ENCODE data around the gene ZNF280A. TPM values are rescaled to one million over a fixed set of nuclear protein-coding genes. Genes with fewer than 3 reads are reported as not detected.
"Not testable (repeated sequence)": the region's sequence is repeated elsewhere in the genome, so short reads cannot be mapped to it uniquely, and the experiment has no call there.

Gene ZNF280A
- total and polyA plus RNA-seq, 3 experiments from 2014 or later: not detected

DNA sequence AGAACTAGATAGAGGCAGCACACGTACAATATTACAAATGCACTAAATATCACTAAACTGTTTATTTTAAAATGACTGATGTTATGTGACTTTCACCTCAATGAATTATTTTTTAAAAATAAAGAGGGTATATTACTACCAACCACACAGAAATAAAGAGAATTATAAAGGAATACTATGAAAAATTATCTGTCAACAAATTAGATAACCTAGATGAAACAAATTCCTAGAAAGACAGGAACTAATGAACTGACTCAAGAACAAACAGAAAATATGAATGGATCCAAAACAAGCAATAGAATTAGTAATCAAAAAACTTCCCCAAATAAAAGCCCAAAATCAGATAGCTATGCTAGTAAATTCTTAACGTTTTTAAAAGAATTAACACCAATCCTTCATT is 21.8 kb downstream of the ZNF280A start:
- CTCF ChIA-PET: no interaction called here

DNA sequence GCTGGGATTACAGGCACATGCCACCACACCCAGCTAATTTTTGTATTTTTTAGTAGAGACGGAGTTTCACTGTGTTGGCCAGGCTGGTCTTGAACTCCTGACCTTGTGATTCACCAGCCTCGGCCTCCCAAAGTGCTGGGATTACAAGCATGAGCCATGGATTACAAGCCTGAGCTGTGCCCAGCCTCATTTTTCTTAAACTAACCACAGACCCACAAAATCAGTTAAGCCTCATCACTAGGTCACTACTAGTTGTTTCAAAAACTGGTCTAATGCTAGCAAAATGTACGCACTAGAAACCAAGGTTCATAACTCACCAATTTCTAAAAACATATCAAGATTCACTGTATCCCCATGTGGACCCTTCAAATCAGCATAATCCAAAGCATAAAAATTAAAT is 28.5 kb downstream of the ZNF280A start:
- H3K4me3 ChIP-seq (ENCODE audit: low read length); H3K9me3 ChIP-seq (ENCODE audit: low read length); H3K27ac Mint-ChIP-seq; H3K4me3 Mint-ChIP-seq; H3K36me3 ChIP-seq (ENCODE audit: insufficient read depth, low read length); DNase-seq; H3K27me3 ChIP-seq (ENCODE audit: insufficient read depth, low read length, poor library complexity, severe bottlenecking); CTCF ChIA-PET; H3K27me3 Mint-ChIP-seq; POLR2A ChIA-PET; H3K4me1 Mint-ChIP-seq; H3K9me3 Mint-ChIP-seq; H3K27ac ChIP-seq (ENCODE audit: low read depth, low read length); H3K4me1 ChIP-seq (ENCODE audit: insufficient read depth, low read length): not testable (repeated sequence)
- peaks cover 5 to 58% (median 24%) of the 10 kb centered on the region in 3 donors for H3K36me3 Mint-ChIP-seq

More for the DNA sequence above, 21.8 kb downstream of the ZNF280A start:
- Histone ChIP-seq H3K9me3 (ENCODE audit: low read length) (no peaks in the 10 kb centered on the region), H3K4me1 (ENCODE audit: insufficient read depth, low read length) (no peaks in the 10 kb centered on the region), H3K27me3 (ENCODE audit: insufficient read depth, low read length, poor library complexity, severe bottlenecking) (no peaks in the 10 kb centered on the region), H3K27ac (ENCODE audit: low read depth, low read length) (no peak overlapping the region), H3K36me3 (ENCODE audit: insufficient read depth, low read length) (peaks cover 6% of the 10 kb centered on the region), H3K4me3 (ENCODE audit: low read length) (no peak overlapping the region)
- DNase-seq: no peak
- Mint-ChIP-seq H3K4me3 (no peak overlapping the region), H3K27ac (no peak overlapping the region), H3K27me3 (no peaks in the 10 kb centered on the region), H3K4me1 (peaks cover 2 to 4% (median 3%) of the 10 kb centered on the region in 3 donors), H3K9me3 (no peaks in the 10 kb centered on the region), H3K36me3 (peaks cover 0 to 44% (median 8%) of the 10 kb centered on the region in 3 donors)
- POLR2A ChIA-PET: interaction anchor here (0.6 kb wide), 1 partner anchor 23 kb away, joined by 4 read pairs; no protein-coding TSS in a partner anchor

DNA sequence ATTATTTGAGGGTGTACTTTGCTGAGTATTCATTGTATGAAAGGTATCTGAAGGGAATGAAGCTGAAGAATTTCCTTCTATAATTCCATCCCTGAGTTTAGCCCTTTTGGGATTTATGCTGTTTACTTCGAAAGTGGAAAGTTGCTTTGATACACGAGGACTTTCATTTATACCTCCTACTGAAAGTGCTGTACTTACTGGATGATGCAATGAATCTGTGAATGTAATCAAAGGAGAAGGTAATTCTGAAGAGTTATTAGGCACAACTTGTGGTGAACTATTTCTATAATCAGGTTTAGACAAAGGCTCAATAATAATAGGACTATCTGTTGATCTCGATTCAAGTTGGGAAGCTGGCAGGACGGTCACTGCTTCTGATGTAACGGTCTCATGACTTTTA is 31.3 kb downstream of the ZNF280A start:
- H3K36me3 ChIP-seq (ENCODE audit: insufficient read depth, low read length): peaks cover 7% of the 10 kb centered on the region
- Mint-ChIP-seq H3K4me1 (no peaks in the 10 kb centered on the region), H3K27ac (peak overlapping the region in 1 of 8 donors; percentile 56), H3K4me3 (no peak overlapping the region), H3K27me3 (no peaks in the 10 kb centered on the region), H3K9me3 (no peaks in the 10 kb centered on the region), H3K36me3 (peaks cover 5 to 52% (median 24%) of the 10 kb centered on the region in 3 donors)
- H3K27me3 ChIP-seq (ENCODE audit: insufficient read depth, low read length, poor library complexity, severe bottlenecking): no peaks in the 10 kb centered on the region
- H3K27ac ChIP-seq (ENCODE audit: low read depth, low read length): no peak overlapping the region
- CTCF ChIA-PET: interaction anchor here (1.6 kb wide), 1 partner anchor 20 kb away, joined by 4 read pairs; the partner anchor contains the start of gene ZNF280B
- POLR2A ChIA-PET: no interaction called here
- no peaks in the 10 kb centered on the region for H3K9me3 ChIP-seq (ENCODE audit: low read length)
- no peak for DNase-seq
- H3K4me3 ChIP-seq (ENCODE audit: low read length): no peak overlapping the region
- H3K4me1 ChIP-seq (ENCODE audit: insufficient read depth, low read length): no peaks in the 10 kb centered on the region

GRCh38 chr22:22487869-22488597 is 32.0 kb downstream of the ZNF280A start:
- no peaks in the 10 kb centered on the region for H3K27me3 Mint-ChIP-seq
- Histone ChIP-seq H3K4me1 (ENCODE audit: insufficient read depth, low read length) (no peaks in the 10 kb centered on the region), H3K27ac (ENCODE audit: low read depth, low read length) (no peak overlapping the region), H3K4me3 (ENCODE audit: low read length) (no peak overlapping the region), H3K27me3 (ENCODE audit: insufficient read depth, low read length, poor library complexity, severe bottlenecking) (no peaks in the 10 kb centered on the region), H3K36me3 (ENCODE audit: insufficient read depth, low read length) (peaks cover 7% of the 10 kb centered on the region), H3K9me3 (ENCODE audit: low read length) (no peaks in the 10 kb centered on the region)
- no peaks in the 10 kb centered on the region for H3K4me1 Mint-ChIP-seq
- ChIA-PET CTCF (no interaction called here), POLR2A (no interaction called here)
- H3K9me3 Mint-ChIP-seq: no peaks in the 10 kb centered on the region
- no peak overlapping the region for H3K4me3 Mint-ChIP-seq
- H3K27ac Mint-ChIP-seq: no peak overlapping the region
- DNase-seq: no peak
- H3K36me3 Mint-ChIP-seq: peaks cover 5 to 45% (median 20%) of the 10 kb centered on the region in 3 donors

- Histone ChIP-seq H3K9me3 (ENCODE audit: low read length) (no peaks in the 10 kb centered on the region), H3K27me3 (ENCODE audit: insufficient read depth, low read length, poor library complexity, severe bottlenecking) (no peaks in the 10 kb centered on the region), H3K4me3 (ENCODE audit: low read length) (no peak overlapping the region), H3K4me1 (ENCODE audit: insufficient read depth, low read length) (no peaks in the 10 kb centered on the region), H3K36me3 (ENCODE audit: insufficient read depth, low read length) (peaks cover 7% of the 10 kb centered on the region), H3K27ac (ENCODE audit: low read depth, low read length) (no peak overlapping the region)
- peaks cover 5 to 40% (median 20%) of the 10 kb centered on the region in 3 donors for H3K36me3 Mint-ChIP-seq
- H3K4me1 Mint-ChIP-seq: no peaks in the 10 kb centered on the region
- POLR2A ChIA-PET: no interaction called here
- no peaks in the 10 kb centered on the region for H3K27me3 Mint-ChIP-seq
- no peak overlapping the region for H3K4me3 Mint-ChIP-seq
- H3K9me3 Mint-ChIP-seq: no peaks in the 10 kb centered on the region
- DNase-seq: no peak
- CTCF ChIA-PET: no interaction called here
- H3K27ac Mint-ChIP-seq: no peak overlapping the region
These were observed 33.0 kb downstream of the ZNF280A start for GRCh38 chr22:22487059-22487458.

DNA sequence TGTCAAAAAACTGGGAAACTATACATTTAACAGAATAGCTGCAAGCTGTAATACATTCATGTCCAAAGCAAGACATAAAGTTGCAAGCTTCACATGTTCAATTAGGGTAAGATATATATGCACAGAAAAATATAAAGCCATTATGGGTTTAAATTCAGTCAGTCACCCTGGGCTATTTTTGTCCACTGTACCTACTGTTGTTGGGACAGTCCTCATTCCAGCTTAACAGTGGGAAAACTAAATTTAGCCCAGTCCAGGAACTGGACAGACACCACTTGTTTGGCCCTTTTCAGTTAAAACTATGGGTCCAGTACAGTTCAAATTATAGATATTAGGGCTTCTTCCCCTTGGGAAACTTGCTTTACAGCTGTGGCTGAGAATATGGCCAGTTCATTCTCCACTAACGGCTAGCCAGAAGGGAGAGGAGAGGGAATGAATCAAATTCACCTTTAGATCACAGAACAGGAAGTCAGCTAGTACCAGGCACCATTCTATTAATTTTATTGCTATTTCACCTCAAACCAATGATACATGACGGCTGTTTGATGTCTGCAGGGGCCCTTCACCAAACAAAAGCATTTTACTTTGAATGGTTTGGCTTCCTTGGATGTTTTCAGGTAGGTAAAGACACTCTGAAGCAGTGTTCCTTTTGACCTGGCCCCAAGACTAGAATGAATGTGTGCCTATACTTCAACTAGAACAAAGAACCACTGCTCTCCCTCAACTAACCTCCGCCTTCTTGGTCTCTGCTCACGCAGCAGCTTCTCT is 33.8 kb downstream of the ZNF280A start:
- DNase-seq: no peak
- Mint-ChIP-seq H3K27me3 (no peaks in the 10 kb centered on the region), H3K9me3 (no peaks in the 10 kb centered on the region), H3K4me1 (no peaks in the 10 kb centered on the region), H3K4me3 (no peak overlapping the region), H3K36me3 (peaks cover 5 to 35% (median 20%) of the 10 kb centered on the region in 3 donors), H3K27ac (peak overlapping the region in 1 of 8 donors; percentile 31)
- H3K9me3 ChIP-seq (ENCODE audit: low read length): no peaks in the 10 kb centered on the region
- H3K36me3 ChIP-seq (ENCODE audit: insufficient read depth, low read length): peaks cover 7% of the 10 kb centered on the region
- no peaks in the 10 kb centered on the region for H3K4me1 ChIP-seq (ENCODE audit: insufficient read depth, low read length)
- no peaks in the 10 kb centered on the region for H3K27me3 ChIP-seq (ENCODE audit: insufficient read depth, low read length, poor library complexity, severe bottlenecking)
- H3K4me3 ChIP-seq (ENCODE audit: low read length): no peak overlapping the region
- no peak overlapping the region for H3K27ac ChIP-seq (ENCODE audit: low read depth, low read length)
- ChIA-PET CTCF (no interaction called here), POLR2A (no interaction called here)

DNA sequence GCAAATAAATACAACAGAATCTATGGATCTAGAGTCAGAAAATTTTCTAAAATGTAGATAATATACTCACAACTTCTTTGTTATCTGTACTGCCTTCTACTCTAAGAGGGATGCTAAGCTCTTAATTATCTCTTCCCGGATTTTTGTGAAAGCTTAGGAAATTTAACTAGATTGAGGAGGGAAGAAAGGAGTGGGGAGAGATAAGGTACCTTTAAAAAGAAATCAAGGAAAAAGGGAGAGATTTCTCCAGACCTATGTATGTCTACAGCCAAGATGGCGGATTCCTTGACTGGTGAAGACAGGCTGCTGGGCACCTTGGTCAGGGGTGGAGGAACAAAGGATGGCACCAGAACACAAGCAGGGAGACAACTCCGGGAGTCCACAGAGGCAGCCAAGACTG is 34.5 kb downstream of the ZNF280A start:
- Histone ChIP-seq H3K4me1 (ENCODE audit: insufficient read depth, low read length) (no peaks in the 10 kb centered on the region), H3K4me3 (ENCODE audit: low read length) (no peak overlapping the region), H3K9me3 (ENCODE audit: low read length) (no peaks in the 10 kb centered on the region), H3K36me3 (ENCODE audit: insufficient read depth, low read length) (peaks cover 7% of the 10 kb centered on the region), H3K27ac (ENCODE audit: low read depth, low read length) (no peak overlapping the region), H3K27me3 (ENCODE audit: insufficient read depth, low read length, poor library complexity, severe bottlenecking) (no peaks in the 10 kb centered on the region)
- Mint-ChIP-seq H3K9me3 (no peaks in the 10 kb centered on the region), H3K4me3 (no peak overlapping the region), H3K36me3 (peaks cover 5 to 30% (median 18%) of the 10 kb centered on the region in 3 donors), H3K27ac (no peak overlapping the region), H3K4me1 (no peaks in the 10 kb centered on the region), H3K27me3 (no peaks in the 10 kb centered on the region)
- no peak for DNase-seq
- ChIA-PET POLR2A (no interaction called here), CTCF (no interaction called here)

DNA sequence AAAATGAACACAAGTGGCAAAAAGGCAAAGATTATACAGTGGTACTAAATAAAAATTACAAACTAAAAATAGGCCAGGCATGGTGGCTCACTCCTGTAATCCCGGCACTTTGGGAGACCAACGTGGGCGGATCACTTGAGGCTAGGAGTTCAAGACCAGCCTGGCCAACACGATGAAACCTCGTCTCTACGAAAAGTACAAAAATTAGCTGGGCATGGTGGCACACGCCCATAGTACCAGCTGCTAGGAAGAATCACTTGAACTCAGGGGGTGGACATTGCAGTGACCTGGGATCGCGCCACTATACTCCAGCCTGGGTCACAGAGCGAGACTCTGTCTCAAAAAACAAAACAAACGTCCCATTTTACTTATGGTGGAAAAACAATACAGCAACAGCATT is 36.0 kb downstream of the ZNF280A start:
- Histone ChIP-seq H3K36me3 (ENCODE audit: insufficient read depth, low read length) (peaks cover 7% of the 10 kb centered on the region), H3K4me1 (ENCODE audit: insufficient read depth, low read length) (no peaks in the 10 kb centered on the region), H3K27me3 (ENCODE audit: insufficient read depth, low read length, poor library complexity, severe bottlenecking) (no peaks in the 10 kb centered on the region), H3K9me3 (ENCODE audit: low read length) (no peaks in the 10 kb centered on the region), H3K27ac (ENCODE audit: low read depth, low read length) (no peak overlapping the region), H3K4me3 (ENCODE audit: low read length) (no peak overlapping the region)
- CTCF ChIA-PET: no interaction called here
- no peak overlapping the region for H3K27ac Mint-ChIP-seq
- H3K36me3 Mint-ChIP-seq: peaks cover 5 to 24% (median 15%) of the 10 kb centered on the region in 3 donors
- no peaks in the 10 kb centered on the region for H3K9me3 Mint-ChIP-seq
- no peak for DNase-seq
- H3K4me1 Mint-ChIP-seq: no peaks in the 10 kb centered on the region
- H3K4me3 Mint-ChIP-seq: no peak overlapping the region
- H3K27me3 Mint-ChIP-seq: no peaks in the 10 kb centered on the region
- POLR2A ChIA-PET: no interaction called here

All from CD8-positive, alpha-beta memory T cell (primary cell).